ENCODE results near the gene OSTM1. TPM values are rescaled to one million over a fixed set of nuclear protein-coding genes. Genes with fewer than 3 reads are reported as not detected.

Gene OSTM1
- total and polyA plus RNA-seq, 2 of the 8 experiments (the other 6 are each of a cell fraction or from before 2014, with no cell fraction given), result 17.7 to 26.1 TPM

DNA sequence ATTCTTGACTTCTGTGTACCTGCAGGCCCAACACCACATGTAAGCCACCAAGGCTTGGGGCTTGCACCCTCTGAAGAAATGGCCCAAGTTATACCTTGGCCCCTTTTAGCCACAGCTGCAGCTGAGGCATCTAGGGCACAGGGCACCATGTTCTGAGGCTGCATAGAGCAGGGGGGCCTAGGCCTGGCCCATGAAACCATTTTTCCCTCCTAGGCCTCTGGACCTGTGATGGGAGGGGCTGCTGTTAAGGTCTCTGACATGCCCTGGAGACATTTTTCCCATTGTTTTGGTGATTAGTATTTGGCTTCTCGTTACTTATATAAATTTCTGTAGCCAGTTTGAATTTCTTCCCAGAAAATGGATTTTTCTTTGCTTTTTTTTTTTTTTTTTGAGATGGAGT is 66.2 kb downstream of the OSTM1 start:
- no peak overlapping the region for H3K4me3 ChIP-seq (ENCODE audit: extremely low read depth in 1 of 4, insufficient read depth in 2 of 4, low read depth in 3 of 4, low read length in 4 of 4)
- POLR2A ChIA-PET (ENCODE audit: partially characterized antibody), result no interaction called here
- no peak overlapping the region for H4K91ac ChIP-seq (replicated peaks; ENCODE audit: insufficient read length, low read length)
- H4K8ac ChIP-seq (ENCODE audit: extremely low read depth, insufficient read depth, low read length), result no peak overlapping the region
- no peak for DNase-seq (ENCODE audit: low read depth in 1 of 2, low spot score in 2 of 2)
- H4K5ac ChIP-seq (ENCODE audit: insufficient read length, low read depth, low read length), result no peak overlapping the region
- no peak overlapping the region for H2AFZ ChIP-seq (ENCODE audit: low read length)
- H3K23me2 ChIP-seq (ENCODE audit: low read depth, low read length), result no peaks in the 10 kb centered on the region; the same call in 1 of the 2 replicates
- no peak overlapping the region for H3K56ac ChIP-seq (replicated peaks; ENCODE audit: insufficient read length, low read depth, low read length)
- no peaks in the 10 kb centered on the region for H3K79me2 ChIP-seq (ENCODE audit: control insufficient read depth in 1 of 2, insufficient read depth in 2 of 2, low read length in 2 of 2)
- H3K36me3 ChIP-seq (ENCODE audit: control insufficient read depth in 2 of 4, insufficient read depth in 4 of 4, low read length in 3 of 4), result no peaks in the 10 kb centered on the region
- H2AK5ac ChIP-seq (ENCODE audit: low read depth, low read length), result no peak overlapping the region
- H3K9ac ChIP-seq (replicated peaks in 1 of 4; ENCODE audit: extremely low read depth in 1 of 4, low read depth in 3 of 4, low read length in 3 of 4), result no peak overlapping the region
- CTCF ChIA-PET (ENCODE audit: partially characterized antibody), result no interaction called here
- H2BK20ac ChIP-seq (ENCODE audit: low read length), result no peak overlapping the region
- H2BK5ac ChIP-seq (ENCODE audit: low read depth, low read length), result no peak overlapping the region
- H3K27ac ChIP-seq (ENCODE audit: low read depth, low read length), result no peak overlapping the region
- no peaks in the 10 kb centered on the region for H3K79me1 ChIP-seq (ENCODE audit: low read depth, low read length)
- H3K23ac ChIP-seq (ENCODE audit: insufficient read length), result no peak overlapping the region
- H3K4me2 ChIP-seq (ENCODE audit: insufficient read depth in 1 of 2, low read depth in 2 of 2, low read length in 2 of 2), result no peak overlapping the region
- H3K4me1 ChIP-seq (replicated peaks in 1 of 4; ENCODE audit: control insufficient read depth in 3 of 4, insufficient read depth in 4 of 4, low read length in 3 of 4), result no peaks in the 10 kb centered on the region
- H4K20me1 ChIP-seq (replicated peaks in 1 of 2; ENCODE audit: control insufficient read depth in 1 of 2, insufficient read depth in 2 of 2, low read length in 2 of 2), result no peaks in the 10 kb centered on the region
- H2BK12ac ChIP-seq (ENCODE audit: low read depth, low read length), result no peak overlapping the region
- no peak overlapping the region for H3K4ac ChIP-seq (replicated peaks; ENCODE audit: insufficient read length, low read depth, low read length)
- no peak for FAIRE-seq
- 100% methylated on average over 1 of the region's 1 CpG; no CpG with 5 or more reads in 1 of the 2 experiments for WGBS, 2 experiments (ENCODE audit: extremely low coverage in 1 of 2, insufficient coverage in 1 of 2, insufficient read length in 1 of 2, insufficient replicate concordance in 2 of 2, low coverage in 1 of 2, low lambda C conversion rate in 2 of 2, missing lambda C conversion rate in 1 of 2)
- peaks cover 20 to 23% of the 10 kb centered on the region in 2 experiments for H3K9me3 ChIP-seq (ENCODE audit: insufficient read depth in 2 of 2, low read depth in 1 of 2, low read length in 1 of 2)
- H3K14ac ChIP-seq (ENCODE audit: insufficient read length), result no peak overlapping the region
- no peaks in the 10 kb centered on the region for H3K27me3 ChIP-seq (replicated peaks in 1 of 4; ENCODE audit: control insufficient read depth in 3 of 4, extremely low read depth in 1 of 4, insufficient read depth in 3 of 4, low read length in 3 of 4)
- H2BK15ac ChIP-seq (ENCODE audit: low read length), result no peak overlapping the region
- H3K18ac ChIP-seq (ENCODE audit: extremely low read depth, low read length), result no peak overlapping the region
- no peak overlapping the region for H2BK120ac ChIP-seq (replicated peaks; ENCODE audit: low read depth, low read length)
- no peak for TF ChIP-seq SP4 (IDR thresholded peaks at IDR 0.05; ENCODE audit: low read length)
- TF ChIP-seq POLR2A (IDR thresholded peaks at IDR 0.05; ENCODE audit: control extremely low read depth in 1 of 2, low read depth in 2 of 2, low read length in 2 of 2), result no peak
- no peak for TF ChIP-seq SIN3A (conservative IDR thresholded peaks at IDR 0.05 in 1 of 2, IDR thresholded peaks at IDR 0.05 in 1 of 2; ENCODE audit: low read depth in 1 of 2, low read length in 2 of 2)
- TF ChIP-seq RXRA (IDR thresholded peaks at IDR 0.05; ENCODE audit: insufficient read depth, low read depth, low read length), result no peak
- TF ChIP-seq TEAD4 (IDR thresholded peaks at IDR 0.05; ENCODE audit: low read depth, low read length), result no peak
